ENCODE data around the gene TGIF2.

DNA sequence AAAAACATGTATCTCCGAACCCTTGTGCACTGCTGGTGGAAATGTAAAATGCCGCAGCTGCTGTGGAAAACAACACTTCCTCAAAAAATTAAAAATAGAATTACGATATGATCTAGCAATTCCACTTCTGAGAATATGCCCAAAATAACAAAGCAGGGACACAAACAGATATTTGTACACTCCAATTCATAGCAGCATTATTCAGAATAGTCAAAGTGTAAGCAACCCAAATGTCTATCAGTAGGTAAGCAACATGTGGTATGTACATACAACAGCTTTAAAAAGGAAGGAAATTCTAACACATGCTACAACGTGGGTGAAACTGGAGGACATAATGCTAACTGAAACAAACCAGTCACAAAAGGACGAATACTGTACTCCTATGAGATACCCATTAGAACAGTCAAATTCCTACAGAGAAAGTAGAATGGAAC lies 26.5 kb downstream of the TGIF2 start:
- no peak for TF ChIP-seq USF2 (IDR thresholded peaks at IDR 0.05; ENCODE audit: low read length)
- no peak for TF ChIP-seq RAD21 (IDR thresholded peaks at IDR 0.05 in 1 of 2, conservative IDR thresholded peaks at IDR 0.05 in 1 of 2; ENCODE audit: low read depth in 2 of 2, low read length in 2 of 2)
- no peak for TF ChIP-seq RXRA (IDR thresholded peaks at IDR 0.05; ENCODE audit: insufficient read depth, low read depth, low read length)
- no peak for TF ChIP-seq CTCF (IDR thresholded peaks at IDR 0.05; ENCODE audit: control extremely low read depth in 1 of 3, insufficient read depth in 1 of 3, low read depth in 1 of 3, low read length in 3 of 3)
- no peak for TF ChIP-seq POLR2A (IDR thresholded peaks at IDR 0.05; ENCODE audit: control extremely low read depth in 1 of 2, low read depth in 2 of 2, low read length in 2 of 2)
- TF ChIP-seq, protein P1, sequence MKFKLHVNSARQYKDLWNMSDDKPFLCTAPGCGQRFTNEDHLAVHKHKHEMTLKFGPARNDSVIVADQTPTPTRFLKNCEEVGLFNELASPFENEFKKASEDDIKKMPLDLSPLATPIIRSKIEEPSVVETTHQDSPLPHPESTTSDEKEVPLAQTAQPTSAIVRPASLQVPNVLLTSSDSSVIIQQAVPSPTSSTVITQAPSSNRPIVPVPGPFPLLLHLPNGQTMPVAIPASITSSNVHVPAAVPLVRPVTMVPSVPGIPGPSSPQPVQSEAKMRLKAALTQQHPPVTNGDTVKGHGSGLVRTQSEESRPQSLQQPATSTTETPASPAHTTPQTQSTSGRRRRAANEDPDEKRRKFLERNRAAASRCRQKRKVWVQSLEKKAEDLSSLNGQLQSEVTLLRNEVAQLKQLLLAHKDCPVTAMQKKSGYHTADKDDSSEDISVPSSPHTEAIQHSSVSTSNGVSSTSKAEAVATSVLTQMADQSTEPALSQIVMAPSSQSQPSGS (IDR thresholded peaks at IDR 0.05; ENCODE audit: low read length), result no peak
- TF ChIP-seq BACH1 (IDR thresholded peaks at IDR 0.05; ENCODE audit: low read length), result no peak
- TF ChIP-seq YY1 (IDR thresholded peaks at IDR 0.05; ENCODE audit: low read depth, low read length), result no peak
- TF ChIP-seq CREB1 (IDR thresholded peaks at IDR 0.05), result no peak
- TF ChIP-seq SUZ12 (IDR thresholded peaks at IDR 0.05; ENCODE audit: low read length), result no peak
- TF ChIP-seq EP300 (IDR thresholded peaks at IDR 0.05; ENCODE audit: borderline replicate concordance in 1 of 2, low read depth in 2 of 2, low read length in 2 of 2), result no peak
- no peak for TF ChIP-seq TAF1 (IDR thresholded peaks at IDR 0.05; ENCODE audit: low read depth, low read length)
